ENCODE data around the gene CYB561.

GRCh38 chr17:63414222-63414621 is 31.9 kb downstream of the CYB561 start:
- TF ChIP-seq CTCF (IDR thresholded peaks at IDR 0.05; ENCODE audit: low read depth, low read length) (no peak), EZH2phosphoT487 (IDR thresholded peaks at IDR 0.05; ENCODE audit: low read depth) (no peak)

Measured in OCI-LY3 (cell line).